EH (cell line): ENCODE data around the gene CCND1.

Experiments used
- DNase-seq: peaks from one replicate; pipeline ENCODE4 v3.0.0-alpha.2; 2015; ENCODE audit warnings: low read depth

CCND1 gene

GRCh38 chr11:69641681-69642548 is 959 bp downstream of the CCND1 start:
- no peak for DNase-seq

- DNase-seq: no peak
Observed at GRCh38 chr11:69642549-69642912, 1.6 kb downstream of the CCND1 start.

GRCh38 chr11:69642913-69643632 is 2.1 kb downstream of the CCND1 start:
- DNase-seq: peak; percentile 80

- no peak for DNase-seq
Observed at GRCh38 chr11:69643646-69644045, 2.7 kb downstream of the CCND1 start.

GRCh38 chr11:69644071-69644961 is 3.4 kb downstream of the CCND1 start:
- peak; percentile 92 for DNase-seq

GRCh38 chr11:69644962-69645675 is 4.2 kb downstream of the CCND1 start:
- no peak for DNase-seq

GRCh38 chr11:69645801-69646492 is 5.0 kb downstream of the CCND1 start:
- no peak for DNase-seq

GRCh38 chr11:69646493-69647389 is 5.8 kb downstream of the CCND1 start:
- DNase-seq: no peak

- DNase-seq: no peak
Observed at GRCh38 chr11:69647390-69647748, 6.4 kb downstream of the CCND1 start.

GRCh38 chr11:69647761-69648497 is 7.0 kb downstream of the CCND1 start:
- no peak for DNase-seq

- DNase-seq: no peak
Observed at GRCh38 chr11:69648679-69649575, 8.0 kb downstream of the CCND1 start.

- DNase-seq: no peak
Observed at GRCh38 chr11:69649576-69649900, 8.6 kb downstream of the CCND1 start.

GRCh38 chr11:69650081-69650831 is 9.3 kb downstream of the CCND1 start:
- peak; percentile 47 for DNase-seq

GRCh38 chr11:69650832-69651344 is 9.9 kb downstream of the CCND1 start:
- no peak for DNase-seq

GRCh38 chr11:69651834-69652620 is 11.1 kb downstream of the CCND1 start:
- DNase-seq: no peak

- DNase-seq: no peak
Observed at GRCh38 chr11:69652999-69653398, 12.0 kb downstream of the CCND1 start.
